ENCODE measurements around the gene BDKRB1.

The BDKRB1 gene

GRCh38 chr14:96255501-96256366, at the start of gene BDKRB1:
Gene BDKRB1 (plus strand): TSS chr14:96256210. CDS start chr14:96263683, 7,473 bp downstream.
- ATAC-seq (ENCODE audit: low read depth) (peak; percentile 69), DNase-seq (ENCODE audit: low spot score) (no peak)
- no peaks in the 10 kb centered on the region for H3K9me3 ChIP-seq (ENCODE audit: severe bottlenecking)
- TF ChIP-seq CTCF (IDR thresholded peaks at IDR 0.05; ENCODE audit: poor library complexity, severe bottlenecking) = no peak
- H3K27me3 ChIP-seq (ENCODE audit: insufficient read depth, poor library complexity, severe bottlenecking) = no peaks in the 10 kb centered on the region
- H3K36me3 ChIP-seq (ENCODE audit: low read depth) = no peaks in the 10 kb centered on the region
- no peak within 1 kb of the TSS for H3K4me3 ChIP-seq (ENCODE audit: severe bottlenecking)
- peaks cover 34% of the 10 kb centered on the region for H3K4me1 ChIP-seq (ENCODE audit: insufficient read depth, poor library complexity, severe bottlenecking)
- H3K27ac ChIP-seq (ENCODE audit: poor library complexity, severe bottlenecking) = peak within 1 kb of the TSS; percentile 64

- H3K4me3 ChIP-seq (ENCODE audit: severe bottlenecking) = no peak overlapping the region
- no peaks in the 10 kb centered on the region for H3K9me3 ChIP-seq (ENCODE audit: severe bottlenecking)
- H3K36me3 ChIP-seq (ENCODE audit: low read depth) = peaks cover 10% of the 10 kb centered on the region
- peak overlapping the region; percentile 65 for H3K27ac ChIP-seq (ENCODE audit: poor library complexity, severe bottlenecking)
- no peak for DNase-seq (ENCODE audit: low spot score)
- ATAC-seq (ENCODE audit: low read depth) = no peak
- TF ChIP-seq CTCF (IDR thresholded peaks at IDR 0.05; ENCODE audit: poor library complexity, severe bottlenecking) = no peak
- no peaks in the 10 kb centered on the region for H3K27me3 ChIP-seq (ENCODE audit: insufficient read depth, poor library complexity, severe bottlenecking)
- peaks cover 34% of the 10 kb centered on the region for H3K4me1 ChIP-seq (ENCODE audit: insufficient read depth, poor library complexity, severe bottlenecking)
These were observed 49.5 kb upstream of the BDKRB1 start for GRCh38 chr14:96206461-96206860.

GRCh38 chr14:96207686-96208085, 48.3 kb upstream of the BDKRB1 start:
- DNase-seq (ENCODE audit: low spot score) = no peak
- Histone ChIP-seq H3K4me1 (ENCODE audit: insufficient read depth, poor library complexity, severe bottlenecking) (peaks cover 34% of the 10 kb centered on the region), H3K27me3 (ENCODE audit: insufficient read depth, poor library complexity, severe bottlenecking) (no peaks in the 10 kb centered on the region), H3K9me3 (ENCODE audit: severe bottlenecking) (no peaks in the 10 kb centered on the region), H3K36me3 (ENCODE audit: low read depth) (peaks cover 10% of the 10 kb centered on the region), H3K4me3 (ENCODE audit: severe bottlenecking) (no peak overlapping the region), H3K27ac (ENCODE audit: poor library complexity, severe bottlenecking) (no peak overlapping the region)
- TF ChIP-seq CTCF (IDR thresholded peaks at IDR 0.05; ENCODE audit: poor library complexity, severe bottlenecking) = no peak
- no peak for ATAC-seq (ENCODE audit: low read depth)

- no peak overlapping the region for H3K4me3 ChIP-seq (ENCODE audit: severe bottlenecking)
- H3K4me1 ChIP-seq (ENCODE audit: insufficient read depth, poor library complexity, severe bottlenecking) = peaks cover 28% of the 10 kb centered on the region
- H3K36me3 ChIP-seq (ENCODE audit: low read depth) = peaks cover 10% of the 10 kb centered on the region
- TF ChIP-seq CTCF (IDR thresholded peaks at IDR 0.05; ENCODE audit: poor library complexity, severe bottlenecking) = no peak
- no peaks in the 10 kb centered on the region for H3K27me3 ChIP-seq (ENCODE audit: insufficient read depth, poor library complexity, severe bottlenecking)
- peak; percentile 32 for DNase-seq (ENCODE audit: low spot score)
- ATAC-seq (ENCODE audit: low read depth) = no peak
- no peaks in the 10 kb centered on the region for H3K9me3 ChIP-seq (ENCODE audit: severe bottlenecking)
- H3K27ac ChIP-seq (ENCODE audit: poor library complexity, severe bottlenecking) = no peak overlapping the region
These were observed 47.3 kb upstream of the BDKRB1 start for GRCh38 chr14:96208739-96209138.

GRCh38 chr14:96212140-96212539, 43.9 kb upstream of the BDKRB1 start:
- TF ChIP-seq CTCF (IDR thresholded peaks at IDR 0.05; ENCODE audit: poor library complexity, severe bottlenecking) = no peak
- Histone ChIP-seq H3K4me3 (ENCODE audit: severe bottlenecking) (no peak overlapping the region), H3K27ac (ENCODE audit: poor library complexity, severe bottlenecking) (no peak overlapping the region), H3K9me3 (ENCODE audit: severe bottlenecking) (no peaks in the 10 kb centered on the region), H3K36me3 (ENCODE audit: low read depth) (peaks cover 4% of the 10 kb centered on the region), H3K4me1 (ENCODE audit: insufficient read depth, poor library complexity, severe bottlenecking) (peaks cover 10% of the 10 kb centered on the region), H3K27me3 (ENCODE audit: insufficient read depth, poor library complexity, severe bottlenecking) (no peaks in the 10 kb centered on the region)
- ATAC-seq (ENCODE audit: low read depth) (no peak), DNase-seq (ENCODE audit: low spot score) (no peak)
